ENCODE measurements around the gene ZFYVE16. TPM values are rescaled to one million over a fixed set of nuclear protein-coding genes. Genes with fewer than 3 reads are reported as not detected.
"Not testable (repeated sequence)": the region's sequence is repeated elsewhere in the genome, so short reads cannot be mapped to it uniquely, and the experiment has no call there.

The ZFYVE16 gene
- total RNA-seq, 1 experiment from 2014 or later: 9.7 TPM

DNA sequence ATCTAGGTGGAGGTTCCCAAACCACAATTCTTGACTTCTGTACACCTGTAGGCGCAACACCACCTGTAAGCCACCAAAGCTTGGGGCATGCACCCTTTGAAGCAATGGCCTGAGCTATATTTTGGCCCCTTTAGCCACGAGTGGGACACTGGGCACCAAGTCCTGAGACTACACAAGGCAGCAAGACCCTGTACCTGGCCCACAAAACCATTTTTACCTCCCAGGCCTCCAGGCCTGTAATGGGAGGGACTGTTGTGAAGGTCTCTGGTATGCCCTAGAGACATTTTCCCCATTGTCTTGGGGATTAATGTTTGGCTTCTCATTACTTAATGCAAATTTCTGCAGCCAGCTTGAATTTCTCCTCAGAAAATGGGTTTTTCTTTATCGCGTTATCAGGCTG lies 55.4 kb downstream of the ZFYVE16 start:
- ATAC-seq: no peak
- Histone ChIP-seq H3F3A (ENCODE audit: low read length, unreplicated experiment) (no peaks in the 10 kb centered on the region), H3K79me2 (ENCODE audit: low read length) (no peaks in the 10 kb centered on the region), H3K4me1 (ENCODE audit: insufficient read depth, low read length) (no peaks in the 10 kb centered on the region), H3K27me3 (ENCODE audit: low read length) (no peaks in the 10 kb centered on the region), H4K20me1 (ENCODE audit: low read length) (no peaks in the 10 kb centered on the region), H3K9me3 (ENCODE audit: low read length) (no peaks in the 10 kb centered on the region), H2AFZ (ENCODE audit: low read length) (no peak overlapping the region), H3K36me3 (ENCODE audit: low read depth, low read length) (peaks cover 8% of the 10 kb centered on the region; the same call in 1 of the 2 replicates), H3K9ac (ENCODE audit: low read length) (no peak overlapping the region), H3K9me2 (replicated peaks; ENCODE audit: low read length) (no peaks in the 10 kb centered on the region), H3K4me2 (ENCODE audit: low read length) (no peak overlapping the region), H3K27ac (ENCODE audit: low read length) (no peak overlapping the region), H3K4me3 (ENCODE audit: low read length) (no peak overlapping the region)
- DNase-seq: no peak
- TF ChIP-seq, protein P1, sequence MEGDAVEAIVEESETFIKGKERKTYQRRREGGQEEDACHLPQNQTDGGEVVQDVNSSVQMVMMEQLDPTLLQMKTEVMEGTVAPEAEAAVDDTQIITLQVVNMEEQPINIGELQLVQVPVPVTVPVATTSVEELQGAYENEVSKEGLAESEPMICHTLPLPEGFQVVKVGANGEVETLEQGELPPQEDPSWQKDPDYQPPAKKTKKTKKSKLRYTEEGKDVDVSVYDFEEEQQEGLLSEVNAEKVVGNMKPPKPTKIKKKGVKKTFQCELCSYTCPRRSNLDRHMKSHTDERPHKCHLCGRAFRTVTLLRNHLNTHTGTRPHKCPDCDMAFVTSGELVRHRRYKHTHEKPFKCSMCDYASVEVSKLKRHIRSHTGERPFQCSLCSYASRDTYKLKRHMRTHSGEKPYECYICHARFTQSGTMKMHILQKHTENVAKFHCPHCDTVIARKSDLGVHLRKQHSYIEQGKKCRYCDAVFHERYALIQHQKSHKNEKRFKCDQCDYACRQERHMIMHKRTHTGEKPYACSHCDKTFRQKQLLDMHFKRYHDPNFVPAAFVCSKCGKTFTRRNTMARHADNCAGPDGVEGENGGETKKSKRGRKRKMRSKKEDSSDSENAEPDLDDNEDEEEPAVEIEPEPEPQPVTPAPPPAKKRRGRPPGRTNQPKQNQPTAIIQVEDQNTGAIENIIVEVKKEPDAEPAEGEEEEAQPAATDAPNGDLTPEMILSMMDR (conservative IDR thresholded peaks at IDR 0.05; ENCODE audit: low read depth, low read length): no peak
- TF ChIP-seq EZH2phosphoT487 (IDR thresholded peaks at IDR 0.05; ENCODE audit: borderline replicate concordance, low read length): no peak
- TF ChIP-seq EZH2 (IDR thresholded peaks at IDR 0.05; ENCODE audit: low read length, unreplicated experiment): no peak
- ChIA-PET POLR2A (ENCODE audit: unreplicated experiment) (no interaction called here), CTCF (no interaction called here)
- no TSS peak for BruUV-seq (replicated peaks)
- intact Hi-C loops (cut with micrococcal nuclease): no loop called here

DNA sequence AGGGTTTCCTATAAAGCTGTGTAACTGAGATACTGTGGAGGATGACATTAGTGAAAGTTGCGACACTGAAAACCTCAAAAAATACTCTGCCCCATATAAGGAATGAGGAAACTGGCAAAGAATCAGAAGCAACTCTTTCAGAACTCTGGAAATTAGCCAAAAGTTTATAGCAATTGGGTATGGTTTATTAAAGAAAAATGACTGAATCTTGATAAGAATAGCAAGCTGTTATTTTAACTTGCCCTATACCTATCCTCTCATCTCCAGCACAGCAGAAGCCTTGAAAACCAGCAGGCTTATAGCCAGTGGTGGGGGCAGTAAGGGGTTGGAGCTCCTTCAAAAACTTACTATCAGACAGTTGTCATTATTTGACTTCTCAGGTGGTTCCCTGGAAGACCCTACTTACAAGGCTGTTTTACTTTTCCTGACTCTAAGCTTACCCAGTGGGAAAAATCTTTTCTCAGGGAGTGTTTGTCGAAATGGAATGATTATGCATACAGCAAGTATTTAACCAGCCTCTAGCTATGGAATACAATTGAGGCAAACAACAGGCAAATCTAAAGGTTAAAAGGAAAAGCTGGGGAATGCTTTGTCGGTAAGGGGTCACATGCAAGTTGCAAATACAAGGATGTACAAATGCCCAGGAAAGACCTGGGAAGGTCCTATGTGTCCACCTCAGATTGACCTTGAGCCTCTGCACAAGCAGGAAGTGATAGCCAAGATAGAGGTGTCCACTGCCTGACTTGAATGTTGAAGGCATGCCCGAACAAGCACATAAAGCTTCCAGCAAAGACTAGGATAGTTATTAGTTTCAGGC lies 59.0 kb downstream of the ZFYVE16 start:
- no TSS peak for BruUV-seq (replicated peaks)
- TF ChIP-seq EZH2 (IDR thresholded peaks at IDR 0.05; ENCODE audit: low read length, unreplicated experiment): no peak
- no peak for TF ChIP-seq EZH2phosphoT487 (IDR thresholded peaks at IDR 0.05; ENCODE audit: borderline replicate concordance, low read length)
- TF ChIP-seq, protein P1 (conservative IDR thresholded peaks at IDR 0.05; ENCODE audit: low read depth, low read length): no peak
- Histone ChIP-seq H3K9me3 (ENCODE audit: low read length) (no peaks in the 10 kb centered on the region), H3K4me3 (ENCODE audit: low read length) (no peak overlapping the region), H3K36me3 (ENCODE audit: low read depth, low read length) (peaks cover 8% of the 10 kb centered on the region; the same call in 1 of the 2 replicates), H3K27me3 (ENCODE audit: low read length) (no peaks in the 10 kb centered on the region), H3K4me1 (ENCODE audit: insufficient read depth, low read length) (no peaks in the 10 kb centered on the region), H4K20me1 (ENCODE audit: low read length) (no peaks in the 10 kb centered on the region), H2AFZ (ENCODE audit: low read length) (no peak overlapping the region), H3F3A (ENCODE audit: low read length, unreplicated experiment) (no peaks in the 10 kb centered on the region), H3K4me2 (ENCODE audit: low read length) (no peak overlapping the region), H3K27ac (ENCODE audit: low read length) (no peak overlapping the region), H3K79me2 (ENCODE audit: low read length) (no peaks in the 10 kb centered on the region), H3K9ac (ENCODE audit: low read length) (no peak overlapping the region), H3K9me2 (replicated peaks; ENCODE audit: low read length) (no peaks in the 10 kb centered on the region)
- ATAC-seq: no peak
- POLR2A ChIA-PET (ENCODE audit: unreplicated experiment): no interaction called here
- CTCF ChIA-PET: no interaction called here
- DNase-seq: no peak
- intact Hi-C loops (cut with micrococcal nuclease): no loop called here

DNA sequence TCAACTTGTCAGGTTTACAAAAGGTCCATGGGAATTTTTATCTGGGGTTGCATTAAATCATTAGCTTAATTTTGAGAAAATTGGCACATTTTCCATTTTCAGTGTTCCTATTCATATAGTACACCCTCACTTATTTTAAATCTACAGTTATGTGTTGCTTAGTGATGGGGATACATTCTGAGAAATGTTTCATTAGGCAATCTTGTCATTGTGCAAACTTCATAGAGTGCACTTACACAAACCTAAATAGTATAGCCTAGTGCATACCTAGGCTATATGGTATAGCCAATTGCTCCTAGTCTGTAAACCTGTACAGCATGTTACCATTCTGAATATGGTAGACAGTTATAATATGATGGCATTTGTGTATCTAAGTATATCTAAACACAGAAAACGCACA lies 60.3 kb downstream of the ZFYVE16 start:
- no peak overlapping the region for H3K4me3 ChIP-seq (ENCODE audit: low read length)
- peaks cover 3% of the 10 kb centered on the region; the same call in 1 of the 2 replicates for H3K36me3 ChIP-seq (ENCODE audit: low read depth, low read length)
- TF ChIP-seq EZH2phosphoT487 (IDR thresholded peaks at IDR 0.05; ENCODE audit: borderline replicate concordance, low read length): no peak
- TF ChIP-seq EZH2 (IDR thresholded peaks at IDR 0.05; ENCODE audit: low read length, unreplicated experiment): no peak
- TF ChIP-seq, protein P1 (conservative IDR thresholded peaks at IDR 0.05; ENCODE audit: low read depth, low read length): no peak
- no peaks in the 10 kb centered on the region for H3F3A ChIP-seq (ENCODE audit: low read length, unreplicated experiment)
- no peak for ATAC-seq
- H4K20me1 ChIP-seq (ENCODE audit: low read length): no peaks in the 10 kb centered on the region
- no peaks in the 10 kb centered on the region for H3K4me1 ChIP-seq (ENCODE audit: insufficient read depth, low read length)
- no peaks in the 10 kb centered on the region for H3K79me2 ChIP-seq (ENCODE audit: low read length)
- ChIA-PET CTCF (no interaction called here), POLR2A (ENCODE audit: unreplicated experiment) (no interaction called here)
- no peaks in the 10 kb centered on the region for H3K9me3 ChIP-seq (ENCODE audit: low read length)
- no peaks in the 10 kb centered on the region for H3K27me3 ChIP-seq (ENCODE audit: low read length)
- no peak overlapping the region for H2AFZ ChIP-seq (ENCODE audit: low read length)
- no peak overlapping the region for H3K27ac ChIP-seq (ENCODE audit: low read length)
- H3K9me2 ChIP-seq (replicated peaks; ENCODE audit: low read length): no peaks in the 10 kb centered on the region
- H3K4me2 ChIP-seq (ENCODE audit: low read length): no peak overlapping the region
- H3K9ac ChIP-seq (ENCODE audit: low read length): no peak overlapping the region
- DNase-seq: no peak
- BruUV-seq (replicated peaks): no TSS peak
- intact Hi-C loops (cut with micrococcal nuclease): no loop called here

DNA sequence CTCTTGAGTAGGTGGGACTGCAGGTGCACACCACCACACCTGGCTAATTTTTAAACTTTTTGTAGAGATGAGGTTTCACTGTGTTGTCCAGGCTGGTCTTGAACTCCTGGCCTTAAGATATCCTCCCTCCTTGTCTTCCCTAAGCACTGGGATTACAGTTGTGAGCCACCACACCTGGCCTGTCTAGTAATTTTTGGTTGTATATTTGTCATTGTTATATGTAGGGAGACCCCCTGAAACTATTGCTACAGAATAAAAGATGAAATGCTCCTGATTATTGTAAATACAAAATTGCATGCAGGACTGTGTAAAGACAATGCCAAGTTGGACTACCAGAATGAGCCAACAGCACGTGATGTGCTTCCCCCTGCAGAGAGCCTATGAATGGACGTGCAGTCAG lies 62.8 kb downstream of the ZFYVE16 start:
- H2AFZ ChIP-seq (ENCODE audit: low read length); H3K4me3 ChIP-seq (ENCODE audit: low read length); H3K9ac ChIP-seq (ENCODE audit: low read length); H3K4me2 ChIP-seq (ENCODE audit: low read length); H4K20me1 ChIP-seq (ENCODE audit: low read length); H3K27ac ChIP-seq (ENCODE audit: low read length); BruUV-seq (replicated peaks); POLR2A ChIA-PET (ENCODE audit: unreplicated experiment); DNase-seq; H3K9me2 ChIP-seq (replicated peaks; ENCODE audit: low read length); H3K27me3 ChIP-seq (ENCODE audit: low read length); H3K9me3 ChIP-seq (ENCODE audit: low read length); ATAC-seq; intact Hi-C loops (cut with micrococcal nuclease); H3K4me1 ChIP-seq (ENCODE audit: insufficient read depth, low read length); H3F3A ChIP-seq (ENCODE audit: low read length, unreplicated experiment); H3K36me3 ChIP-seq (ENCODE audit: low read depth, low read length); H3K79me2 ChIP-seq (ENCODE audit: low read length); CTCF ChIA-PET: not testable (repeated sequence)

Measured in PC-3 (cell line).